AG08396 (cell line): ENCODE data around the gene ROR1.
"Not testable (repeated sequence)": the region's sequence is repeated elsewhere in the genome, so short reads cannot be mapped to it uniquely, and the experiment has no call there.

ENCODE experiments used
- DNase-seq: peaks from one replicate; pipeline ENCODE4 v3.0.0; 2012; ENCODE audit warnings: low spot score, mixed read lengths

Gene ROR1

GRCh38 chr1:63824451-63824850, 50.6 kb downstream of the ROR1 start:
- DNase-seq, result no peak

DNA sequence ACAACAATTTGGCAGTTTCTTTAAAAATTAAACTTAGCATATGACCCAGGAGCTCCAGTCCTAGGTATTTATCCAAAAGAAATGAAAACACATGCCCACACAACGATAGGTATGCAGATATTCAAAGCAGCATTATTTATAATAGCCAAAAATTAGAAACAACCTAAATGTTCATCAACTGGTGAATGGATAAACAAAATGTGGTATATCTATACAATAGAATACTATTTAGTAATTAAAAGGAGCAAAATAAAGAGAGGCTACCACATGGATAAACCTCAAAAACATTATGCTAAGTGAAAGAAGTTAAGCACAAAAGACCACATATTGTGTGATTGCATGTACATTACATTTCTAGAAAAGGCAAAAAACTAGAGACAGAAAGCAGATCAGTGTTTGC, 51.3 kb downstream of the ROR1 start:
- DNase-seq, result no peak

GRCh38 chr1:63826246-63826861, 52.5 kb downstream of the ROR1 start:
- not testable (repeated sequence) for DNase-seq

DNA sequence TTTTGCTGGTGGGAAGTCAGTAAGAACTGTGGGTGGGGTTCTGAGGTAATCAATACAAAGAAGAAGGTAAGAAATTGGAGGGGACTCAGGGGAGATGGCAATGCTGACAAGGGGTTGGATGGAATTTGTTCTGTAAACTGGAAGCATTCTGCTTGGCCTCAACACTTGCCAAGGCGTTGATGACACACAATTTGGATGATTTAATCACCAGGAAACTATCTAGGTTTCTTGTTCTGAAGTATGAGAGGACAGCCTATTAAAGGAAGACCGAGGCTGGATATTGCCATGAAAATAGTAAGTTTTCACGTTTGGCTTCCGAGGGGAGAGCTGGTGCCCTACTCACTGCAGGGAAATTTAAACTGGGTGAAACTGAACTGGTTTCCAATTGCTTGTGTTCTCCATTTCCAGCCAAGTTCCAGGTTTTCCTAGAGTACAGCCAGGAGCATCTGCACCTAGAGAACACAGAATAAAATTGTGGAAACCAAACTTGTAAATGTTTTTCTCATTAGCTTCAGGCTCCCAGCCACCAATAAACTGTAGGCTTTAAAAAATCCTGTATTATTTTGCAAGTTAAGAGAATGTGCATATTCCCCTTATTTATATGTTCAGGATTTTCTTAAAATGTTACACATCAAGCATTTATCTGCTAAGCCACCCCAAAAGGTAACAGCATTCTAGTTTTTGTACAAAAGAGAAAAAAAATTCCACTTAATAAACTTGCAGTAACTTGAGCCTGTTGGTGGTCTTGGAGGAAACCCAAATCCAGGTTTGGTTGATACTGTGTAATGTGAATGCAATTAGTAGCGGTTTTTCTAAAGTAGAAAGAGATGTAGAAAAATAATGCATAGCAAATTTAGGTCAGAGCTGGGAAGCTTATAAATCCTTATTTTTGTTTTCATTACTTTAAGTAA, 53.8 kb downstream of the ROR1 start:
- no peak for DNase-seq

- DNase-seq, result no peak
Observed at GRCh38 chr1:63828322-63829044, 54.7 kb downstream of the ROR1 start.

- DNase-seq, result peak; percentile 24
Observed at GRCh38 chr1:63829349-63830327, 55.8 kb downstream of the ROR1 start.

- DNase-seq, result no peak
Observed at GRCh38 chr1:63831409-63831808, 57.6 kb downstream of the ROR1 start.

- DNase-seq, result no peak
Observed at GRCh38 chr1:63833363-63834119, 59.7 kb downstream of the ROR1 start.

GRCh38 chr1:63835128-63835527, 61.3 kb downstream of the ROR1 start:
- DNase-seq, result no peak

DNA sequence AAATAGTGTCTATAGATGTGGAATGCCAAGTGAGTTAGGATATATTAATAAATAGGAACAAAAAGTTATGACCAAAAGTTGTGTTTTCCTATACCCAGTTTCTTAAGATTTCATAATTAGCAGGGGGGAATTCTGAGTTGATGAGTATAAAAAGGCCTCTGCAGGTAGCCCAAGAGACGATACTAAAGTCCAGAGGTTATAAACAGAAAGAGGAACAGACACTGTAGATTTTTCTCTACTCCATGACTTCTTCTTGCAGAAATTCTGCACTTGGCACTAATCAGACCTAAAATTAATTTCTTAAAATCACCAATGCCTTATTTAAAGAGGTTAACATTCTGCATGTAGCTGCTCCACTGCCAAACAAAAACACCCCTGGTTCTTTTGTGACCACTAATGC, 62.6 kb downstream of the ROR1 start:
- DNase-seq, result no peak

DNA sequence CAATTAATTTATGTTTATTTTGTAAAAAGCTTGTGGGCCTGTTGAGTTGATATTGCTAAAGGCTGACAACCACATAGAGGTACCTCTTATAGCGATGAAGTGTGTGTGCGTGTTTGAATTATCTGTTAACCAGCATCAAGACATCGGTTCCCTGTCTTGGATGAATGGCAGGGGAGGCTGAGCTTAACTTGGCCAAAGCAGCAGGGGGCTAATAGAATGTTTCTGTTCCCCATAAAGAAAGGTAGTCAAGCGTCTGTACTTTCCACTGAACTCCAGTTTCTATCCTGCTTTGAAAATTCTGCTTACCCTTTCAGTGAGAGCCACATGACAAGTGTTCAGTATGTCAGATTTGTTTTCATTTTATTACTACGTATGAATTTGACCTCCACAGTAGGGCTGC, 63.0 kb downstream of the ROR1 start:
- no peak for DNase-seq

GRCh38 chr1:63843010-63843409, 69.2 kb downstream of the ROR1 start:
- DNase-seq, result no peak

DNA sequence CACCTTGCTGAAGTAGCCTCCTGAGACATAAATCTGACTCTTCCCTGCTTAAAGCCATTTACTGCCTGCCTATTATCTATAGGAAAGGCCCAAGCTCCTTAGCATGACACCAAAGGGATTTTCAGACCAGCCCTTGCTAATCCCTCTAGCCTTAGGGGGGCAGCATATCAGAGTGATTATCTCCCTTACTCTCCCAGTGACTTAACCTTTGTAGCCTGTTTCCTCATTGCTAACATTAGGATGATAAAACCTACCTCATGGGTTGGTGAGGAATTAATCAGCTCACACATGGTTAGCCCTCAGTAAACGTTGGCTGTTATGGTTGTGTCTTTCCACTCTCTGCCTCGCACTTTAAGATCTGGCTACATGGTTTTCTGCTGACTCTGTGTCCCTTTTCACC, 70.1 kb downstream of the ROR1 start:
- no peak for DNase-seq

DNA sequence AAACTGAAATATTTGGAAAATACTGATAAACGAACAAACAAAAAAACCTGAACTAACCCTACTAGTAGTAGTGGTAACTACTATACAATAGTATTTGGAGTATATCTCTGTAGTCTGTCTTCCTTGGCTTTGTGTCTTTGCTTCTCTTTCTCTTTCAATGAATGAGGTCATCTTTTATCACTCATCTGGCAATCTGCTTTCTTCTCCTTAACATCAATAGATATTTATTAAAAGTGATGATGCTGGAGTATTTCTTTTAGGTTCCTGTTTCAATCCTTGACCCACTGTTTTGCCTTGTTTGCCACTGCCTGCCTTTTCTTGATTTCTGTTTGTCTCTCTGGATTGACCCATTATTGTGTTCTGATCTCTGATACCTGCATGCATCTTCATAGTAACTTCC, 71.5 kb downstream of the ROR1 start:
- DNase-seq, result no peak

DNA sequence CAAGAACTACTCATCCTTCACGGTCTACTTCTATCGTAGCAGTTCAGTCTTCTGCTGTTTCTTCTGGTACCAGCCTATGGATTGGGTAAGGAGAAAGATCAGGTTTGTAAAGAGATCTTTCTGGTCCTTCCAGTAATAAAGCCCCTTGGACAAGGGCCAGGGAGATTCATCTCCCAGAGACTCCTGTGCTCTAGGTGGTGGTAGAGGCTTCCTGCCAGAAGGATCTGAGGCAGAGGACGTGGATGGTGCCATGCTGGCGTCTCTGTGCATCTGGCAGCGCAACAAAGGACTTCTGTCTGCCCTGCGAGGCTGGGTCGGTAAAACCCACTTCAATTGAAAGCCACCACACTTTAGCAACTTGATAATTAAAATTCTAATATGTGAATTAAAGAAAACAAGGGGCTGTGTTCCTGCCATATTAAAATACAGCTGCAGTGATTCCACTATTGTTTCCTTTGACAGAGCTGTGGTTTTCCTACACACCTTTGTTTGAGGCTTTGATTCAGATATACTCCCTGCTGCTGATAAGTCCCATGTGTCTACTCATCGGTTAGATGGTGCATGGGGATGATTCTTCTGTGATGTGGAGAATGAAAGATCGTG, 73.6 kb downstream of the ROR1 start:
- DNase-seq, result no peak

DNA sequence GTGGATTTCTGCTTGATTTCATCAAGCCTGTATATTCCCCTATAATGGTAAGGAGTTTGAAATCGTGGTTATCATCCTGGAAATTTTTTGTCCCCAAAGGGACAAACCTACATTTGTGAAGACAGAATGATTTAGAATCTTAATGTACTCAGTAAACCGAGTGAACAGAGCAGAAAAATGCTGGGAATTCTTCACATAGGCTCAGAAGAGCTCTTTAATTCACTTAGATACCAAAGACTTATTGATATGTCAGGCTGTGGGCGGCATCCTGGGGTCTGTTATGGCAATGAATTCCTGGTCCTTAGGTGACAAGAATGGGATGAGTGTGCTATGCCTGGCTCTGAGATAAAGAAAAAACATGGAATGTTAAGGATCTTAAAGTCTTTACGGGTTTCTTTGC, 74.9 kb downstream of the ROR1 start:
- no peak for DNase-seq

- no peak for DNase-seq
Observed at GRCh38 chr1:63849149-63849548, 75.3 kb downstream of the ROR1 start.

DNA sequence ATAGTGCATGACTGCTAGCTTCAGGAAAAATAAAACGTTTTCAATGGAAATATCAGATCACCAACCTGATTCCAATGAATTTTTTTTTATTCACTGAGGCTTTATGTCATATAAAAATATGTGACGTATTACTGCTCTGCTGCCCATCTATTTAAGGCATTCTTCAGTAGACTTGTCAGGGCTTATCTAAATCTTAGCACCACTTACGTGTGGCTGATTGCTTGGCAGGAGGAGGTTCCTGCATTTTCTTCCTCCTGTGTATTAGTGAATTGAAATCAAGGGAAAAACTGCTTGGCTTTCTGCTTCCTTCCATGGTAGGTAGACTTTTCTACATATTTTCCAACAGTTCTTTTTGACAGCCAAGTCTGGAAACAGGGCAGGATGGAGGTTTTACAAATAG, 80.3 kb downstream of the ROR1 start:
- DNase-seq, result no peak

DNA sequence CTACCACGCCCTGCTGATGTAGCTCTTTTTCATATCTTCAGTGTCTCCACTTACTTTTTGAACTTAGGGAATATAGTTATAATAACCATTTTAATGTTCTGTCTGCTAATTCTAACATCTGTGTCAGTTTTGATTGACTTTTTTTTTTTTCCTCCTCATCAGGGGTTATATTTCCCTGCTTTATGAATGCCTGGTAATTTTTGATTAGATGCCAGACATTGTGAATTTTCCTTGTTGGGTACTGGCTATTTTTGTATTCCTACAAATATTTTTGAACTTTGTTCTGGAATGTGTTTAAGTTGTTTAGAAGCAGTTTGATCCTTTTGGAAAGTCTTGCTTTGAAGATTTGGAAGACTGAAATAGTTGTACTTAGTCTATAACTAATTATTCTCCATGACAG, 82.1 kb downstream of the ROR1 start:
- DNase-seq, result no peak

GRCh38 chr1:63856924-63857323, 83.1 kb downstream of the ROR1 start:
- no peak for DNase-seq

- no peak for DNase-seq
Observed at GRCh38 chr1:63857478-63857877, 83.7 kb downstream of the ROR1 start.
